T-helper 17 cell (primary cell): ENCODE data around the gene WASF2. TPM values are rescaled to one million over a fixed set of nuclear protein-coding genes. Genes with fewer than 3 reads are reported as not detected.
"Not testable (repeated sequence)": the region's sequence is repeated elsewhere in the genome, so short reads cannot be mapped to it uniquely, and the experiment has no call there.

ENCODE experiments used
- ATAC-seq: fragments of 150-1000 bp; cut with Tn5 transposase; 2 replicates; pipeline ENCODE4 v1.10.0; 2021; ENCODE audit warnings: mild to moderate bottlenecking, moderate library complexity
- DNase-seq, 3 donors: peaks; one replicate each; pipeline versions ENCODE4 v3.0.0 to v3.0.0-alpha.2; 2020 to 2021
- H3K9me3 ChIP-seq: one replicate; pipeline ENCODE4 v1.7.0; 2013; ENCODE audit warnings: low read length, mild to moderate bottlenecking; ENCODE audit not compliant: control insufficient read depth, poor library complexity, severe bottlenecking
- H3K27ac Mint-ChIP-seq: one replicate; pipeline ENCODE4 v1.8.0; 2022; ENCODE audit warnings: mild to moderate bottlenecking, moderate library complexity, mixed read lengths
- H3K27me3 Mint-ChIP-seq: one replicate; pipeline ENCODE4 v1.8.0; 2022; ENCODE audit warnings: mixed read lengths
- H3K36me3 Mint-ChIP-seq: one replicate; pipeline ENCODE4 v1.8.0; 2022; ENCODE audit warnings: low read depth, mixed read lengths
- H3K4me1 Mint-ChIP-seq: one replicate; pipeline ENCODE4 v1.8.0; 2022; ENCODE audit warnings: mild to moderate bottlenecking, mixed read lengths
- H3K4me3 Mint-ChIP-seq: one replicate; pipeline ENCODE4 v1.8.0; 2022; ENCODE audit warnings: mild to moderate bottlenecking, moderate library complexity, mixed read lengths
- total RNA-seq, 4 donors: library from RNA in 2 of 4; stranded (reverse) in 2 of 4; gene quantifications; one replicate each; pipeline ENCODE4 v1.2.3 and lab custom pipeline; 2022 to 2026

The WASF2 gene
- total RNA-seq, 2 donors from 2014 or later = 124 to 144 TPM

GRCh38 chr1:27501159-27501558 lies 11.2 kb upstream of the WASF2 start:
- not testable (repeated sequence) for H3K27ac Mint-ChIP-seq, H3K9me3 ChIP-seq, H3K4me1 Mint-ChIP-seq, DNase-seq, H3K27me3 Mint-ChIP-seq, H3K4me3 Mint-ChIP-seq, H3K36me3 Mint-ChIP-seq, ATAC-seq

- H3K36me3 Mint-ChIP-seq = no peaks in the 10 kb centered on the region
- no peak for DNase-seq
- H3K4me3 Mint-ChIP-seq = no peak overlapping the region
- H3K9me3 ChIP-seq = no peaks in the 10 kb centered on the region
- no peaks in the 10 kb centered on the region for H3K4me1 Mint-ChIP-seq
- H3K27ac Mint-ChIP-seq = no peak overlapping the region
- peaks cover 6% of the 10 kb centered on the region for H3K27me3 Mint-ChIP-seq
- ATAC-seq = no peak
Measured at GRCh38 chr1:27499142-27499541, 9.2 kb upstream of the WASF2 start.

GRCh38 chr1:27496604-27497155 lies 6.7 kb upstream of the WASF2 start:
- ATAC-seq (no peak), DNase-seq (no peak)
- peaks cover 6% of the 10 kb centered on the region for H3K27me3 Mint-ChIP-seq
- no peak overlapping the region for H3K27ac Mint-ChIP-seq
- no peak overlapping the region for H3K4me3 Mint-ChIP-seq
- H3K4me1 Mint-ChIP-seq = peaks cover 2% of the 10 kb centered on the region
- no peaks in the 10 kb centered on the region for H3K9me3 ChIP-seq
- no peaks in the 10 kb centered on the region for H3K36me3 Mint-ChIP-seq

- peaks cover 26% of the 10 kb centered on the region for H3K4me1 Mint-ChIP-seq
- DNase-seq (no peak), ATAC-seq (no peak)
- peaks cover 2% of the 10 kb centered on the region for H3K36me3 Mint-ChIP-seq
- no peak overlapping the region for H3K27ac Mint-ChIP-seq
- no peak overlapping the region for H3K4me3 Mint-ChIP-seq
- H3K27me3 Mint-ChIP-seq = no peaks in the 10 kb centered on the region
- H3K9me3 ChIP-seq = no peaks in the 10 kb centered on the region
Measured at GRCh38 chr1:27492796-27493195, 2.8 kb upstream of the WASF2 start.

- H3K9me3 ChIP-seq = no peaks in the 10 kb centered on the region
- DNase-seq (no peak), ATAC-seq (no peak)
- Mint-ChIP-seq H3K36me3 (peaks cover 2% of the 10 kb centered on the region), H3K4me1 (peaks cover 26% of the 10 kb centered on the region), H3K27ac (no peak overlapping the region), H3K4me3 (peak overlapping the region; percentile 57), H3K27me3 (no peaks in the 10 kb centered on the region)
Measured at GRCh38 chr1:27491748-27492700, 2.1 kb upstream of the WASF2 start.

GRCh38 chr1:27489501-27489972 lies 430 bp downstream of the WASF2 start:
- no peaks in the 10 kb centered on the region for H3K9me3 ChIP-seq
- peak overlapping the region; percentile 98 for H3K4me3 Mint-ChIP-seq
- ATAC-seq (peak; percentile 18), DNase-seq (peak in 2 of 3 donors; percentile 12 to 13)
- H3K4me1 Mint-ChIP-seq = peaks cover 29% of the 10 kb centered on the region
- peaks cover 2% of the 10 kb centered on the region for H3K36me3 Mint-ChIP-seq
- no peaks in the 10 kb centered on the region for H3K27me3 Mint-ChIP-seq
- H3K27ac Mint-ChIP-seq = peak overlapping the region; percentile 97

GRCh38 chr1:27487966-27488884 lies 1.7 kb downstream of the WASF2 start:
- peak overlapping the region; percentile 98 for H3K4me3 Mint-ChIP-seq
- DNase-seq (no peak), ATAC-seq (no peak)
- H3K27ac Mint-ChIP-seq = peak overlapping the region; percentile 97
- H3K4me1 Mint-ChIP-seq = peaks cover 35% of the 10 kb centered on the region
- H3K27me3 Mint-ChIP-seq = no peaks in the 10 kb centered on the region
- H3K9me3 ChIP-seq = no peaks in the 10 kb centered on the region
- peaks cover 2% of the 10 kb centered on the region for H3K36me3 Mint-ChIP-seq

GRCh38 chr1:27485363-27485762 lies 4.6 kb downstream of the WASF2 start:
- no peaks in the 10 kb centered on the region for H3K9me3 ChIP-seq
- Mint-ChIP-seq H3K27me3 (no peaks in the 10 kb centered on the region), H3K4me3 (no peak overlapping the region), H3K27ac (no peak overlapping the region), H3K4me1 (peaks cover 42% of the 10 kb centered on the region), H3K36me3 (peaks cover 2% of the 10 kb centered on the region)
- no peak for DNase-seq
- no peak for ATAC-seq

GRCh38 chr1:27483659-27484058 lies 6.3 kb downstream of the WASF2 start:
- no peaks in the 10 kb centered on the region for H3K36me3 Mint-ChIP-seq
- peaks cover 35% of the 10 kb centered on the region for H3K4me1 Mint-ChIP-seq
- no peak overlapping the region for H3K4me3 Mint-ChIP-seq
- no peaks in the 10 kb centered on the region for H3K9me3 ChIP-seq
- peak overlapping the region; percentile 24 for H3K27ac Mint-ChIP-seq
- no peak for DNase-seq
- no peaks in the 10 kb centered on the region for H3K27me3 Mint-ChIP-seq
- ATAC-seq = no peak

- H3K27me3 Mint-ChIP-seq = no peaks in the 10 kb centered on the region
- ATAC-seq = no peak
- DNase-seq = no peak
- no peaks in the 10 kb centered on the region for H3K9me3 ChIP-seq
- peaks cover 2% of the 10 kb centered on the region for H3K36me3 Mint-ChIP-seq
- H3K27ac Mint-ChIP-seq = peak overlapping the region; percentile 37
- H3K4me3 Mint-ChIP-seq = no peak overlapping the region
- peaks cover 33% of the 10 kb centered on the region for H3K4me1 Mint-ChIP-seq
Measured at GRCh38 chr1:27481994-27482620, 7.9 kb downstream of the WASF2 start.

GRCh38 chr1:27478098-27478497 lies 11.9 kb downstream of the WASF2 start:
- H3K27me3 Mint-ChIP-seq = no peaks in the 10 kb centered on the region
- DNase-seq = no peak
- H3K36me3 Mint-ChIP-seq = peaks cover 2% of the 10 kb centered on the region
- ATAC-seq = no peak
- peak overlapping the region; percentile 73 for H3K27ac Mint-ChIP-seq
- H3K4me3 Mint-ChIP-seq = no peak overlapping the region
- no peaks in the 10 kb centered on the region for H3K9me3 ChIP-seq
- H3K4me1 Mint-ChIP-seq = peaks cover 52% of the 10 kb centered on the region

- Mint-ChIP-seq H3K4me1 (peaks cover 50% of the 10 kb centered on the region), H3K27me3 (no peaks in the 10 kb centered on the region), H3K4me3 (no peak overlapping the region), H3K36me3 (peaks cover 2% of the 10 kb centered on the region), H3K27ac (peak overlapping the region; percentile 9)
- H3K9me3 ChIP-seq = no peaks in the 10 kb centered on the region
- ATAC-seq = no peak
- no peak for DNase-seq
Measured at GRCh38 chr1:27476237-27476636, 13.7 kb downstream of the WASF2 start.
